Neural crest cell (in vitro differentiated cells): Measurements from ENCODE around the gene SEMA3C. TPM values are rescaled to one million over a fixed set of nuclear protein-coding genes. Genes with fewer than 3 reads are reported as not detected.

Experiments
- DNase-seq: peaks from one replicate; pipeline ENCODE4 v3.0.0; 2021; ENCODE audit warnings: low read depth, mixed read lengths, low spot score
- H3K27ac Mint-ChIP-seq: one replicate; pipeline ENCODE4 v1.8.0; 2021; ENCODE audit warnings: mild to moderate bottlenecking, mixed read lengths; ENCODE audit not compliant: unreplicated experiment
- H3K27me3 Mint-ChIP-seq: 2 replicates; pipeline ENCODE4 v1.8.0; 2021; ENCODE audit warnings: low read depth, mild to moderate bottlenecking, mixed read lengths
- H3K36me3 Mint-ChIP-seq: 2 replicates; pipeline ENCODE4 v1.8.0; 2021; ENCODE audit warnings: low read depth, mild to moderate bottlenecking, mixed read lengths
- H3K4me1 Mint-ChIP-seq: 2 replicates; pipeline ENCODE4 v1.8.0; 2021; ENCODE audit warnings: mixed read lengths
- H3K4me3 Mint-ChIP-seq: one replicate; pipeline ENCODE4 v1.8.0; 2021; ENCODE audit warnings: mild to moderate bottlenecking, mixed read lengths
- H3K9me3 Mint-ChIP-seq: 2 replicates; pipeline ENCODE4 v1.8.0; 2021; ENCODE audit warnings: mixed read lengths
- total RNA-seq: library from RNA; stranded (reverse); gene quantifications from 2 replicates; pipeline ENCODE4 v1.2.1, GENCODE V29; 2021
- TF ChIP-seq, protein P1 (sequence below): fragments of 200-600 bp; sonication (generic); conservative IDR thresholded peaks from 2 replicates; pipeline ENCODE4 v1.5.0; 2021; ENCODE audit warnings: antibody characterized with exemption, mild to moderate bottlenecking

SEMA3C gene
- total RNA-seq, 1 donor from 2014 or later, result 36.6 TPM

GRCh38 chr7:80827239-80827633 lies 91.6 kb downstream of the SEMA3C start:
- Mint-ChIP-seq H3K9me3 (no peaks in the 10 kb centered on the region), H3K4me1 (peaks cover 43% of the 10 kb centered on the region), H3K27ac (no peak overlapping the region), H3K27me3 (no peaks in the 10 kb centered on the region), H3K4me3 (no peak overlapping the region), H3K36me3 (peaks cover 4% of the 10 kb centered on the region)
- TF ChIP-seq, protein P1, sequence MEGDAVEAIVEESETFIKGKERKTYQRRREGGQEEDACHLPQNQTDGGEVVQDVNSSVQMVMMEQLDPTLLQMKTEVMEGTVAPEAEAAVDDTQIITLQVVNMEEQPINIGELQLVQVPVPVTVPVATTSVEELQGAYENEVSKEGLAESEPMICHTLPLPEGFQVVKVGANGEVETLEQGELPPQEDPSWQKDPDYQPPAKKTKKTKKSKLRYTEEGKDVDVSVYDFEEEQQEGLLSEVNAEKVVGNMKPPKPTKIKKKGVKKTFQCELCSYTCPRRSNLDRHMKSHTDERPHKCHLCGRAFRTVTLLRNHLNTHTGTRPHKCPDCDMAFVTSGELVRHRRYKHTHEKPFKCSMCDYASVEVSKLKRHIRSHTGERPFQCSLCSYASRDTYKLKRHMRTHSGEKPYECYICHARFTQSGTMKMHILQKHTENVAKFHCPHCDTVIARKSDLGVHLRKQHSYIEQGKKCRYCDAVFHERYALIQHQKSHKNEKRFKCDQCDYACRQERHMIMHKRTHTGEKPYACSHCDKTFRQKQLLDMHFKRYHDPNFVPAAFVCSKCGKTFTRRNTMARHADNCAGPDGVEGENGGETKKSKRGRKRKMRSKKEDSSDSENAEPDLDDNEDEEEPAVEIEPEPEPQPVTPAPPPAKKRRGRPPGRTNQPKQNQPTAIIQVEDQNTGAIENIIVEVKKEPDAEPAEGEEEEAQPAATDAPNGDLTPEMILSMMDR, result no peak
- DNase-seq, result no peak

GRCh38 chr7:80826520-80827238 lies 92.2 kb downstream of the SEMA3C start:
- H3K27me3 Mint-ChIP-seq, result no peaks in the 10 kb centered on the region
- TF ChIP-seq, protein P1, result no peak
- H3K4me1 Mint-ChIP-seq, result peaks cover 43% of the 10 kb centered on the region
- no peak overlapping the region for H3K4me3 Mint-ChIP-seq
- H3K27ac Mint-ChIP-seq, result no peak overlapping the region
- no peaks in the 10 kb centered on the region for H3K9me3 Mint-ChIP-seq
- H3K36me3 Mint-ChIP-seq, result peaks cover 4% of the 10 kb centered on the region
- DNase-seq, result no peak

- Mint-ChIP-seq H3K4me3 (no peak overlapping the region), H3K9me3 (no peaks in the 10 kb centered on the region), H3K27me3 (no peaks in the 10 kb centered on the region)
Measured at GRCh38 chr7:80825499-80825898, 93.4 kb downstream of the SEMA3C start.

GRCh38 chr7:80824253-80824652 lies 94.6 kb downstream of the SEMA3C start:
- Mint-ChIP-seq H3K27me3 (no peaks in the 10 kb centered on the region), H3K4me3 (no peak overlapping the region)

More at GRCh38 chr7:80825499-80825898, 93.4 kb downstream of the SEMA3C start:
- peak overlapping the region; percentile 45 for H3K27ac Mint-ChIP-seq
- DNase-seq, result no peak
- H3K4me1 Mint-ChIP-seq, result peaks cover 42% of the 10 kb centered on the region
- TF ChIP-seq, protein P1, result no peak
- H3K36me3 Mint-ChIP-seq, result peaks cover 4% of the 10 kb centered on the region

DNA sequence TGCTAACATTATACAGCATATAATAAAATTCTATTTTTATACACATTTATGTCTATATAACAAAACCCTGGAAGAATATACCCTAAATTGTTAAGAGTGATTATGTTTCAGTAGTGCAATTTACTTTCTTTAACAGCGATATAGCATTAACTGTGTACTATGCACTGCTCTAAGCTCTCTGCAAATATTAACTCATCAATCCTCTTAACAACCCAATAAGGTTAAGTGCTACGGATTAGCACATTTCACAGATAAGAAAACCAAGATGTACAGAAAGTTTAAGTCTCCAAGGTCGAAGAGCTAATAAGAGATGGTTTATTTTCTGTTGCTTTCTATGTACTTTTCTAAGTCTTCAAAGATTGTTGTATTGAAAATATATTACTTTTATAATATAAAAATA lies 95.8 kb downstream of the SEMA3C start:
- TF ChIP-seq, protein P1, result no peak

More at GRCh38 chr7:80824253-80824652, 94.6 kb downstream of the SEMA3C start:
- Mint-ChIP-seq H3K27ac (peak overlapping the region; percentile 76), H3K9me3 (no peaks in the 10 kb centered on the region), H3K36me3 (peaks cover 4% of the 10 kb centered on the region), H3K4me1 (peaks cover 41% of the 10 kb centered on the region)
- no peak for DNase-seq
- TF ChIP-seq, protein P1, result no peak

More for the DNA sequence above, 95.8 kb downstream of the SEMA3C start:
- no peak overlapping the region for H3K27ac Mint-ChIP-seq
- H3K4me3 Mint-ChIP-seq, result no peak overlapping the region
- peaks cover 6% of the 10 kb centered on the region for H3K36me3 Mint-ChIP-seq
- no peaks in the 10 kb centered on the region for H3K27me3 Mint-ChIP-seq
- H3K4me1 Mint-ChIP-seq, result peaks cover 45% of the 10 kb centered on the region
- H3K9me3 Mint-ChIP-seq, result no peaks in the 10 kb centered on the region
- no peak for DNase-seq
